DND-41 (cell line): Measurements from ENCODE around the gene PRRT1B.

ENCODE experiments used
- EZH2 ChIP-seq: IDR thresholded peaks from 3 replicates; pipeline ENCODE4 v1.6.1; 2012; ENCODE audit warnings: borderline replicate concordance, low read depth, mild to moderate bottlenecking, moderate library complexity, low read length, inconsistent platforms; ENCODE audit not compliant: severe bottlenecking
- TF ChIP-seq, protein P1 (sequence below): IDR thresholded peaks from 2 replicates; pipeline ENCODE4 v1.5.1; 2012; ENCODE audit warnings: borderline replicate concordance, low read length, moderate library complexity, mild to moderate bottlenecking; ENCODE audit not compliant: poor library complexity, severe bottlenecking; ENCODE audit errors: extremely low read depth

- TF ChIP-seq, protein P1, sequence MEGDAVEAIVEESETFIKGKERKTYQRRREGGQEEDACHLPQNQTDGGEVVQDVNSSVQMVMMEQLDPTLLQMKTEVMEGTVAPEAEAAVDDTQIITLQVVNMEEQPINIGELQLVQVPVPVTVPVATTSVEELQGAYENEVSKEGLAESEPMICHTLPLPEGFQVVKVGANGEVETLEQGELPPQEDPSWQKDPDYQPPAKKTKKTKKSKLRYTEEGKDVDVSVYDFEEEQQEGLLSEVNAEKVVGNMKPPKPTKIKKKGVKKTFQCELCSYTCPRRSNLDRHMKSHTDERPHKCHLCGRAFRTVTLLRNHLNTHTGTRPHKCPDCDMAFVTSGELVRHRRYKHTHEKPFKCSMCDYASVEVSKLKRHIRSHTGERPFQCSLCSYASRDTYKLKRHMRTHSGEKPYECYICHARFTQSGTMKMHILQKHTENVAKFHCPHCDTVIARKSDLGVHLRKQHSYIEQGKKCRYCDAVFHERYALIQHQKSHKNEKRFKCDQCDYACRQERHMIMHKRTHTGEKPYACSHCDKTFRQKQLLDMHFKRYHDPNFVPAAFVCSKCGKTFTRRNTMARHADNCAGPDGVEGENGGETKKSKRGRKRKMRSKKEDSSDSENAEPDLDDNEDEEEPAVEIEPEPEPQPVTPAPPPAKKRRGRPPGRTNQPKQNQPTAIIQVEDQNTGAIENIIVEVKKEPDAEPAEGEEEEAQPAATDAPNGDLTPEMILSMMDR, result no peak
- no peak for TF ChIP-seq EZH2
Observed at GRCh38 chr9:131546336-131547084, 1.2 kb downstream of the PRRT1B start.
